Stimulated activated CD8-positive, alpha-beta memory T cell treated with anti-CD3 and anti-CD28 coated beads, Interleukin-2, amount 100 ng/mL, for 1 hour (primary cell): ENCODE data around the gene APBB2.

Experiments
- DNase-seq, 2 donors: peaks; one replicate each; pipeline ENCODE4 v3.0.0-alpha.2; 2020; ENCODE audit warnings: low read depth in 2 of 2

APBB2 gene

DNA sequence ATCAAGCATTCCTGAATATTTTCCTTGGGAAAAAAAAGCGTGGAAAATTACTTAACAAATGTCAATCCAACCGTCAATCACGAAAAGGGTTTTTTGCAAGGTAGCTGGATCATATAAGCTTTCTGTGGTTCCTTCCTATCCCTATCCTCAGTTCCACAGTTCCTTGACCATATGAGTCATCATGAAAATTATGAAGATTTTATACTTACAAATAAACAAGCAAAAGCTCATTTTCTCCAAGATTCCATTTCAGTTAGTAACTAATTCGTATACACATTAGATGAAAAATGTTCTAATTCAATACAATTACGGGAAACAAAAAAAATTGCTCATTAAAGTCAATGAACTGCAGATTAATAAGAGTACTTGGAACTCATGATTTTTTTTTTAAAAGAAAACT, 235.8 kb downstream of the APBB2 start:
- DNase-seq, result no peak

DNA sequence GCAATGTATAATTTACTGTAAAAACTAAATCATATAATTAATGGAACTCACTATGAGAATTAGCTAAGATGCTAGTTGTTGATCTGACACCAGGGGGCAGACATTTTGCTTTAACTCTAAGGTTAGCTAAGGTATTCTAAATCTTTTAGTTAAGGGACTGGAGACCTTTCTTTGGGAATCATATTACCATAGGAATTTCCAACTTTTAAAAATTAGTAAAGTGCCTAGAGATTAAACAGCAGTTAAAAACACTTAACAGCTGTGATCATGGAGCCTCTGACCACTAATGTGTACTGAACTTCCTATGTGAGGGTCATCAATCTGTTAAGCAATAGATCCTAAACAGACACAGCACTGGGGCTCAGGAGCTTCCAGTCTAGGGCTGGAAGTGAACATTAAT, 238.0 kb downstream of the APBB2 start:
- no peak for DNase-seq

DNA sequence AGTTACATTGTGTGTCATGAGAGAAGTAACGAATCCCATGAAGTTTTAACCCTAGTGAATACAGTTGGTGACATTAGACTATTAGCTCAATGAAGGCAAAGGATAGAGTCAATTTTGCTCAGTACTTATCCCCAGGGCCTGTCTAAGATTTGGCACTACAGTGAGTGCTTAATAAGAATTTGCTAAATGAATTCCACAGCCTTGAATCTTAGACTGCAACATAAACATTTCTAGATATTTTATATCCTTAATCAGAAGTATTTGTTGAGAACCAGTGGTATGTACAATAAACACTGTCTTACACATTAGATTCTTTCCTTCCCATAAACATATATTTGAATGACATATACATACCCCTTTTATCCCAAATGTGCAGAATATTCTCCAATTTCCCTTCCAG, 241.6 kb downstream of the APBB2 start:
- no peak for DNase-seq

DNA sequence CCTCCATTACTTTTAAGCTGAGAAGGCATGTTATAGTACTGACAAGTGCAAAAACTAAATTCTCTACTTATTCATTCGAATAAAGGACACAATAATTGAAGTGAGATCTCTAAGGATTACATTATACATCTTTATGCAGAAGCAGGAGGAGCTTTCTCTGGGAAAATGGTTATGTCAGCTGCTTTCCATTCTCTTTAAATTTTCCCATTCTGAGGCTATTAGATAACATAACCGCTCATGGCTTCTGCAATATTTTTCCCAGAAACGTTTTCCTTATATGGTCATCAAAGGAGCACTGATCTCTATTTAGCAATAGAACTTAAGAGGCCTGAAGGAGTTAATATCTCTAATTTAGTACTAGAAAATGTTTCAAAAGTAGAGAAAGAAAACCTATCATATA, 243.0 kb downstream of the APBB2 start:
- DNase-seq, result no peak

DNA sequence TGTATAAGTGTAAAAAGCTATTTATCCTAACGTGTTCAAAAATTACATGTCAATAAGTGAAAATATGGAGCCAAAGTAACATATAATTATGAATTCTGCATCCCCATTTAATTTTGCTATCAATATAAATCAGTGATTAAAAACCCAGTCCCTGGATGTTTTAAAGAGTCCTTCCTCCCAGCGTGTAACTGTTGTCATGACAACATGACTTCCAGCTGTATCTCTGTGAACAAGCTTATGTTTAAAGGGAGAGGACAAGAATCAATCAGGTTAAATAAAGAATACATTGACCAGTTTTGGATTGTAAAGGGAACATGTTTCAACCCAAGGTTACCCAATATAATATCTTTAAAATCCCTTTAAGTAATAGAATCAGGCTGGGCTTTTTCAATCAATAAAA, 244.8 kb downstream of the APBB2 start:
- no peak for DNase-seq

DNA sequence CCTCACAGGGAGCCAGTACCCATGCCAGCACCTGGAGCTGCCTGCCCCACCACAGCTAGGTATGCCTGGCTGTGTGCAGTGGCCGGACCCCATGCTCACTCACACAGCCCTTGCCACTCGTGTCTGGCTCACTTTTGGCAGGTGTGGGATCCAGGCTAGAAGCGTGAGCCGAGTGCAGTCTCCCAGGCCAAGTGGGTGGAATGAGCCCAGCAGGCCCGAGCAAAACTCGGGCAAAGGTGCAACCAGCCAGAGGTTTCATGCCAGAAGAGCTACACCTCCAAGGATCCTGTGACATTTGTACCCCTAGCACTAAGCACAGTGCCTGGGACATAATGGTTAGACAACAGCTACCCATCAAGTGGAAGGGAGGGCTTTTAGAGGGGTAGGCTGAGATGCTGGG, 246.8 kb downstream of the APBB2 start:
- no peak for DNase-seq

DNA sequence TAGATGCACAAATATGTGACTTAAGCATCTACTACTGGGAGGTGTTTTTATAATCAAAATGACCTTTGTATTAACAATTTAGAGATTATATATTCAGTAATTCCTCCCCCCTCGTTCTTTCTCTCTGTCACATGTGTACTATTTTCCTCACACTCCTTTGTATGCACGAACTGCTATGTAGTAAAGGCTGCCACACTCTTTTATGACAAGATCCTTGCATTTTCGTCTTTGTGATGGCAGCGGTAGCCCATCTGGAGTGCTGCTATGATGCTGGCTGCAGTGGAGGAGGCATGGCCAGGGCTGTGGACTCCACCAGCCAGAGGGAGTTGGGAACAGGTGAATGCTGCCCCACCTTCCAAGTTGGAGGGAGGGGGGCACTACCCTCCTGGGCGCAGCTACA, 248.3 kb downstream of the APBB2 start:
- no peak for DNase-seq

DNA sequence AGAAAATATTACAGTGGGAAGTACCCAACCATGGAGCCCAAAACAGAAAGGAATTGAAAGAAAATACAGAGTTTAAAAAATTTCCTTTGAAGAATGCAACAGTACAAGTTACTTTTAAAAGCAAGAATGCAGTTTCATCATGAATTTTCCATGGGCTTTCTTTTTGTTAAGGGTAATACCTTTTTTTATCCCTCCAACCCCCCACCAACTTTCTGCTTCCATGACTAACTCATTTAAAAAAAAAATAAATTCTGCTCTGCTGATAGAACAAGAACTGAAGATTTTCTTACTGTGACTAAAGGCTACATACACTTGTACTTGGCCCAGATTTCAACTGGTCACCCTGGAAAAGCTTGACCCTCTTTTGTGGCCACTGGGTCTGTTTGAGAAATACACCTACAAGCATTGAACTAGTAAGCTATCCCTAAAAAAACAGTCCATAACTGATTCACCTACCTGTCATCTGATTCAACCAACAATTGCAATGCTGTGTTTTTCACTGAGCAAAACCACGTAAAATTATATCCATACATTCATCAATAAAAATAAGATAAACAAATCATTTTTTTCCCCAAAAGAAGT, 250.4 kb downstream of the APBB2 start:
- DNase-seq, result no peak

DNA sequence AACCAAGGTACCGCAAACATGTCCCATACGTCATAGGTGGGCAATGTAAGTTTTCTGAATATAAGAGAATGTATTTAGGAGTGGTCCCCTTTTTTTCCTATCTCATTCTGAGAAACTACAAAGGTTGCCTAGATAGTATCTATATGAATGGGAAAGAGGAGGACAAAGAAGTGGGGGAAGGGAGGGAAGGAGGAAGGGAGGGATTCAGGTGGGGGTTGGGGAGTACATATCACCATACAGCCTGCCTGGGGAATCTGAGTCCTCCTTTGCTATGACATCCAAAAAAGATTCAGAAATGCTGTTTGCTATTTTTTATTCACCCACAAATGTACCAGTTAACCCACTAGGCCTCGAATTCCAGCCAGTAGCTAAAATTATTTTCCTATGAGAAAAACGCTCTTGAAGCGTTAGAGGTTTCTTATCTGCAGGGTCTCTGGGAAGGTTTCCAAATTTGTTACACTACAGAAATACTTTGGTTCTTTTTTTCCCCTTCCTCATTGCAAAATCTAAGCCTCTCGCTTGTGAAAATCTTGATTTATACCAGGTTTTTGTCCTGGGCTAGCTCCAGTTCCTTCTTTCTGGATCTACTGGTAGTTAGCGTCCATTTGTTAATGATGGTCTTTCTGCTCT, 251.7 kb downstream of the APBB2 start:
- DNase-seq, result no peak

DNA sequence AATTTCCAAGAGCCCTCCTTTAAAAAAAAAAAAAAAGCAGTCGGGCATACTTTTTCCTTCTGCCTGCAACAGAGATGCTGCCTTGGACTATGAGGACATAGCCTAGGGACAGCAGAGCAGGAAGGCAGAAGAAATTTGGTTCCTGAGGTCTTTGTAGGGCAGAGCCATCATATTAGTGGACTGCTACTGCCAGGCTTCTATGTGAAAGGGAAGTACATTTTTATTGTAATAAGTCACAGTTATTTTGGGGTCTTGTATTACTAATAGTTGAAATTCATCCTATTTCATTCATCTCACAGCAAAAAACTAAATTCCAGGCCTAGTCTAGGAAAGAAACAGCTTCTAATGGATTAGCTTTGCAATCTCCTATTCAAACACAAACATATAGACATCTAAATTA, 253.4 kb downstream of the APBB2 start:
- no peak for DNase-seq

DNA sequence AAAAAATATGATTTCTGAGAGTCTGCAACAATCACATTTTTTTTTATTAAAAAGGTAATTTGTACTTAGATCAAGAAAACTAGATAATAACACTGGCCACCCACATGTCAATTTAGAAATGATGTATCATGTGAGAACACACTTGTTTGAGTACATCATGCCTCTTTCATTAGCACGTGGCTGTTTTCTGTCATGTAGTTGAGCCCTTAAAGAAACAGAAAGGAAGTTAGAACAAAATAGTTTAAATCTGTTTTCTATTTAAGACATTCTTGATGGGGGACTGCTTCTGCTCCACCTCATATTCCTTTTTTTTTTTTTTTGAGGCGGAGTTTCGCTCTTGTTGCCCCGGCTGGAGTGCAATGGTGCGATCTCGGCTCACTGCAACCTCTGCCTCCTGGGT, 257.1 kb downstream of the APBB2 start:
- no peak for DNase-seq

DNA sequence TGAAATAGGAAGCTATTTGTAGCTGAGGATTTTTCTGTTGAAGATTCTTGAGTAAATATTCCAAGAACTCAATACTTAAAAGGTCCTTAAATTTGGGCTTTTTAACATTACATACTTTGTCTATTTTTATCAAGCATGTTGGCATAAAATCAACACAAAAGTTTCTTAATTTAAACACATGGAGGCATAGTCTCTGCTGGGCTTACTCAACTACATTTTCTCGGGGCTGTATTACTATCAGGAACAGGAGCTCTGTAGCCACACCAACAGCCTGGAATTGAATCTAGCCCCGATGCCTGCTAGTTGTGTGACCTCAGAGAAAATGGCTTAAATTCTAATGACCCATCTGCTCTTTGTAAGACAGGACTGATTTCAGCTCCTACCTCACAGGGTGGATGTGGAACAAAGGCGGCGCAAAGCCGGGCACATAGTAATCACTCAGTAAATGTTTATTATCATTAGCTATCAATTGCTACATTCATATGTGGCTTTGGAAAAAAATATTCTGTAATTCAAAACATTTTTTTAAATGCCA, 257.6 kb downstream of the APBB2 start:
- no peak for DNase-seq

DNA sequence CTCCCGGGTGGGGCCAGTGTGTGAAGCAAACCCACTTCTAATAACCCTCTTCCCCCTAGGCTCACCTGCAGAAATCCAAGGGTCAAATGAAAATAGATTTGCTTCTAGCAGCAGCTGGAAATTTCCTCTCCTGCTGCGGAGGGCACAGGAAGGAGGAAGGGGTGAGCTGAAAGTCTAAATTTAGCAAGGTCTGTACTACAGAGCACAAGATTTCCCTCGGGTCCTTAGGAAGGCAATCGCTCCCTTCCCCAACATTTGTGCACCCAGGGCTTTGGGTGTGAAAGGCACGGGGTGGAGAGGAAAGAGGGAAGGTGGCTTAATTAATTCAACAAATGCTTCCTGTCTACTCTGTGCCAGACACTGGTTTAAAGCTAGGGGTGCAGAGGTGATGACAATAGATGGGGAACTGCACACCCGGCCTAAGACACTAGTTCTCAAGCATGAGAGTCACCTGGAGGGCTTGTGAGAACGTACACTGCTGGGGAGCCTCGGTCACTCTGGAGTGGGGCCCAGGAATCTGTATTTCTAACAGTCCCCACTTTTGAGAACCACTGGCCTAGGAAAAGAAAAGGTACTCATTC, 260.2 kb downstream of the APBB2 start:
- no peak for DNase-seq

DNA sequence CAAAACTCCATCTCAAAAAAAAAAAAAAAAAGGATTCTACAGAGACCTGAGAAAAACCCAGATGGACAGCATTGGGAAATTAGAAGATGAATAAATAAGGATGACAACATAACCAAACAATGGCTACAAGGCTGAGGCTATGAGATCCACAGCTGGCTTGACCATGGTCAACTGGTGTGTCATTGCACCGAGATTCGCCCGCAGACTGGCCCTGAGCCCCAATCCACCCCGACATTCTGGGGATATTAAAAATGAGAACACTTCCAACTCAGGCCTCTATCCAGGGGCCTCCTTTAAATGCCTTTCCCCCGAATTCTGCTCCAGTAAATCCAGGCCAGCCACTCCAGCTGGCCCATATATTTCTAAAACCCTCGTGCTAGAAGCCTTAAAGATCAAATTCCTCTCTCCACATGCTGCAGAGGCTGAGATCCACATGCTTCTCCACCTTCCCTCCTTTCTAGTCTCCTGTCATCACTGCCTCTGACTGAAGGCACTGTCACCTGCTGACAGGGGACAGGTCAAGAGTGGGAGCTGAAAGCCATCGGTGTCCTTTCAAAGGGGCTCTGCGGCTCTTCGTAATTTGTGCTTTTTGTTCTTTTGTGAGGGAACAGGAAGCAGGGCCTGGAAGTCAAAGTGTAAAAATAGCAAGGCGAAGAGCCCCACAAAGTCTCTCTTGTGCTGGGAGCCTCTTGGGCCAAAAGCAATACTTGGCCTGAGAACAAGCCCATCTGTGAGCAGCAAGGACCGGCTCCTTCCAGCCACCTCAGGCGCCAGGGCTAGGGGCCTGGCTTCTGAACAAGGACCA, 260.9 kb downstream of the APBB2 start:
- no peak for DNase-seq

DNA sequence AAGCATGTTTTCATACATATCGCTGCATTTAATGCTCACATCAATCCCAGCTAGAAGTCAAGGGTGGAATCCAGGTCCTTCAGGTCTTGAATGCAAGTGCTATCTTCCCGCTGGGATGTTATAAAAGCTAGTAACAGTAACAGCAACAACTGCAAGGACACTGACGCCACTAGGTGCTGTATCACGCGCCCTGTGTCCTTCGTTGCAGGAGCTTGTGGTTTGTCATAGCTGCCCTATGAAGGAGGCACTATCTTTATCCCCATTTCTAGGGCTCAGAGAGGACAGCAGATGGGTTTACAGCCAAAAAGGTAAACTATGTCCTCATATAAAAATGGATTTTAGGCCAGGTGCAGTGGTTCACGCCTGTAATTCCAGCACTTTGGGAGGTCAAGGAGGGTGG, 261.7 kb downstream of the APBB2 start:
- no peak for DNase-seq

DNA sequence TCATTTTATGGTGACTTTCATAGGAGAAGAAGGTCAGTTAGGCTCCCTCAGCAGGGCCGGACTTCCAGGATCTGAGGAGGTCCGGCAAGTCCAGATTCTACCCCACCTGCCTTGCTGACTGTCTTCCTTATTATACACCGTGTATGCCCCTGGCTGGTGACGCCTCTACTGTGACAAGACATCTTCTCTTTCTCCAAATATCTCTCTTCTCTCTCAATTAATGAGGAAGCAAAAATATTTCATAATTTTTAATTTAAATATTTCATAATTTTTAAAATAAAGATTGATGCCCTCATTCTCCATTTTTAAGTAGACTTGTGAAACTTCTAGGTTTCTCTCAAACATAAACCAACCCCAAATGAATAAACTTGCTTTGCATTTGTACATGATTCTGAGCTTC, 262.1 kb downstream of the APBB2 start:
- no peak for DNase-seq

DNA sequence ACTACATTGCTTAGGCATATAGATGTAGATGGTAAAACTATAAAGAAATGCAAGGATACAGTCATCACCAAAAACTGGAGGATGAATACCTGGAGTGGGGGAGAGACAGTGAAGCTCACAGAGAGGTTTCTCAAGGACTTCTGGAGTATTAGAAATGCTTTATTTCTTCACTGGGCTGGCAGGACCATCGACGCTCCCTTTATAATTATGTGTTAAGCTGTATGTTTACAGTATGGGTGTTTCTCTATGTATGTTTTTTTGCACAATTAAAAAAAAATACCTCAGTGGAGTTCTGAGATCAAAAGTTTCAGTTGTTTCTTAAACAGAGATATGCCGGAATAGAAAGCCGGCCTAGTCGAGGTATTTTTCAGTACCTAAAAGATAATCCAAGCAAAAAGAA, 263.3 kb downstream of the APBB2 start:
- DNase-seq, result no peak

DNA sequence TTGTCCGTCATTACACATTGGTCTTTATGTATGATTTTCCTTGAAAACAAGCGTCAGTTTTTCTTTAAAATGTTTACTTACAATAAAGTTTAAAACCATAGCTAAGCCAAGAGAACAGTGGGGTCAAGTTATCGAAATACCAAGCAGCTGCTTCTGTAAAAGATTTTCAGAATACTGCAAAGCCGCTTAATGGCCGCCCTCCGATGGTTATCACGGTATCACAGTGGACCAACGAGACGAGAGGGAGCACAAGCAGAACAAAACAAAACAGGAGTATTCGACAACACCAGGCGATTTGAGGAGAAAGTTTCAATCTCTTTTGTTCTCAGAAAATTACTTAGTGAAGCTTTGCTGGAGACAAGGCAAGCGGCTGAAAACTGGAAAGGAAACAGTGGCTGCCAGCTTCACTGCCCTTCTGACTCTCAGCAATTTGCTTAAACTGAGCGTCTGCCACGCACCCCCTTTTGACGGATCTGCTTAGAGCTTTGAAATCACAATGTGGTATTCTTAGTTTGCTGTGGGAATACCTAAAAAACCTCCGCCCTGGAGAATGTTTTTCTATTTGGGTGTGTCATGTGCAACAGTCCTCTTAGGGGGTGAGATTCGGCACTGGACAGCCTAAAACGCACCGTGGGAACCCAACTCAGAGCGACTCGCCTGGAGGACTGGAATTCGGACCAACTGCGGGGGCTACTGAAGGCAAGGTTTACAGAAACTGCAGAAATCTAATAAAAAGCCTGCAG, 264.8 kb downstream of the APBB2 start:
- DNase-seq, result no peak

DNA sequence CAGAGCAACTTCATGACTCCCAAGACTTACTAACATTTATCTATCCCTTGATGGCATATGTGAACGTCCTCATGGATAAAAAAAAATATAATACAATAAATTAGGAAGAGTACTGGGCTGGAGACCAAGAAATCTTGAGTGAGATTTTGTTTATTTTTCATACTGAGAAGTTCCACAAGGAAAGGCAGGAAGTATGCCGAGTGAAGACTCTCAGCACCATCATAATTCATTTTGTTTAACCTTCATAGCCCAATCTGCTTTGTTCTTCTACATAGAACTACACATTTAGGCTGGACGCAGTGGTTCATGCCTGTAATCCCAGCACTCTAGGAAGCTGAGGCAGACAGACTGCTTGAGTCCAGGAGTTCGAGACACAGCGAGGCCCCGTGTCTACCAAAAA, 266.3 kb downstream of the APBB2 start:
- no peak for DNase-seq

DNA sequence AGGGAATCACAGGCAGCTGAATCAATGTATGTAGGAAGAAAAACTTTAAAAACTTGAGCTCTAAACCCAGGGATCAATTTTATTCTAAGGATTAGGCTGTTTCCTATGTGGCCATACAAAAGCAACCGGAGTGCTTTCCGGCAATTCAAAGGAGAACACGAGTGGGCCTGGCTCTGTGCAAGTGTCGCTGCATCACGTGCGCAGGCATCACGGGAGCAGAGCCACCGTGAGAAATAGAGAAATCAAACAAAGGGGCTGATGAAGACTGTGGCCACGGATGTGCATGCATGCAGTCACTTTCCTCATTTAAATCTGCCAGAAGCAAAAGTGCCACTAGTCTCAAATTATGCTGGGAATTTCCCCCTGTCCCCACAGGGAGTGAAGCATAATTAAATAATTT, 267.7 kb downstream of the APBB2 start:
- DNase-seq, result no peak

DNA sequence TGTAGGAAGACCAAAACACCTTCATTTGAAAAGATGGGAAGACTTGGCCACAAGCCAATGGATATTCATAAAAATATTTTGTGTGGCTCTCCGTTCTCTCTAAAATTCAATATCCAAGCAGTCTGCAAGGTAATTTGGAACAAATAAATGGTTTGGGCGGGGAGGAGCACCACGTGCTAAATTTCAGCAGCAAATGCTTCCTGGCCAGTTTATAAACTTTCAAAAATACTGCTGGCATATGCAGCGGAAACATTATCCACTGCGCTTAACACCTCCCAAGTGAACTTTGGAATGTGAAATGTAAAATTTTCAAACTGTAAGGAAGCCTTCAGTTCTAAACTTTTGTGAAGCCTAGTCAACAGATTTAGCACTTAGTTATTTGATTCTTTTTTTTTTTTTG, 273.6 kb downstream of the APBB2 start:
- DNase-seq, result no peak

DNA sequence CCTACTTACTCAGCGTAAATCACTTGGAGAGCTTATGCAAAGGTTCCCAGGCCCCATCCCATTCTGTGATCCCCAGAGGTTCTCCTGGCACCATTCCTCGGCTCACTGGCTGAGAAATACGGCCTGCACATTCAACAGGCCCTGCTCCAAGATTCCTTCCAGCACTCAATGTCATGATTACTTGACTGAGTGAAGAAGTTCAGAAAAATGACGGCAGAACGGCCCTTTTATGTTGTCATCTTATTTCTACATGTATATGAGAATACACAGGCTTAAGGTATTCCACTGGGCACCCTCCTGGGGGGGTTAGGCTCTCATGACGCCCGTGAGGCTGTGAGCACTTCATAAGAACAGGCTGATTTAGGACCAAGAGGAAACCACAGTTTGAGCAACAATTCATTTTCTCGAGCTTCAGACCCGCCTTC, 274.0 kb downstream of the APBB2 start:
- DNase-seq, result no peak
